Measurements from ENCODE around the gene LIN9. TPM values are rescaled to one million over a fixed set of nuclear protein-coding genes. Genes with fewer than 3 reads are reported as not detected.

The LIN9 gene
- total and polyA plus RNA-seq, 2 of the 13 experiments (the other 11 are each of a cell fraction or from before 2014, with no cell fraction given), result 3.0 to 10.0 TPM

DNA sequence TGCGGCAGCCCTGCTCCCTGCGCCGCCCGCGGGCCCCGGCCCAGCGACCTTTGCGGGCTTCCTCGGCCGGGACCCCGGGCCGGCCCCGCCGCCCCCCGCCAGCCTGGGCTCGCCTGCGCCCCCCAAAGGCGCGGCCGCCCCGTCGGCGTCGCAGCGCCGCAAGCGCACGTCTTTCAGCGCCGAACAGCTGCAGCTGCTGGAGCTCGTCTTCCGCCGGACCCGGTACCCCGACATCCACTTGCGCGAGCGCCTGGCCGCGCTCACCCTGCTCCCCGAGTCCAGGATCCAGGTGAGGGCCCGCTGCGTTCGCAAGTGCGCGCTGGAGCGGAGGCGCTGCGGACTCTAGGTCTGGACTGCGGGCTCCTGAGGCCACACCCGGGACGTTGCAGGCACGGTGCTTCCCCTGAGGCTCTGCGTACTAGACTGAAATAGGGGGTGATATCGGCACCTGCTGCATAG is 85.1 kb downstream of the LIN9 start (continued):
- no peak for TF ChIP-seq REL (CRISPR knock-in tag; conservative IDR thresholded peaks at IDR 0.05)
- TF ChIP-seq, protein P1, sequence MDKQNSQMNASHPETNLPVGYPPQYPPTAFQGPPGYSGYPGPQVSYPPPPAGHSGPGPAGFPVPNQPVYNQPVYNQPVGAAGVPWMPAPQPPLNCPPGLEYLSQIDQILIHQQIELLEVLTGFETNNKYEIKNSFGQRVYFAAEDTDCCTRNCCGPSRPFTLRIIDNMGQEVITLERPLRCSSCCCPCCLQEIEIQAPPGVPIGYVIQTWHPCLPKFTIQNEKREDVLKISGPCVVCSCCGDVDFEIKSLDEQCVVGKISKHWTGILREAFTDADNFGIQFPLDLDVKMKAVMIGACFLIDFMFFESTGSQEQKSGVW (CRISPR knock-in tag; IDR thresholded peaks at IDR 0.05; ENCODE audit: borderline replicate concordance), result no peak
- TF ChIP-seq ZNF260 (CRISPR knock-in tag; IDR thresholded peaks at IDR 0.05; ENCODE audit: borderline replicate concordance, low read depth), result no peak
- TF ChIP-seq ELK4 (CRISPR knock-in tag; IDR thresholded peaks at IDR 0.05; ENCODE audit: borderline replicate concordance), result no peak
- TF ChIP-seq TBL1XR1 (IDR thresholded peaks at IDR 0.05; ENCODE audit: borderline replicate concordance, low read length, partially characterized antibody), result no peak
- TF ChIP-seq ZFP82 (CRISPR knock-in tag; IDR thresholded peaks at IDR 0.05; ENCODE audit: borderline replicate concordance), result 0 out of 2 replicates have a peak, but pooled peaks have one; percentile 14
- no peak for TF ChIP-seq HOXA3 (CRISPR knock-in tag; IDR thresholded peaks at IDR 0.05)
- no peak for TF ChIP-seq TAF15 (IDR thresholded peaks at IDR 0.05; ENCODE audit: low read depth, low read length, poor library complexity, severe bottlenecking)
- no peak for TF ChIP-seq JDP2 (CRISPR knock-in tag; IDR thresholded peaks at IDR 0.05; ENCODE audit: borderline replicate concordance)
- no peak for TF ChIP-seq TGIF2 (CRISPR knock-in tag; IDR thresholded peaks at IDR 0.05)
- TF ChIP-seq, protein P2, sequence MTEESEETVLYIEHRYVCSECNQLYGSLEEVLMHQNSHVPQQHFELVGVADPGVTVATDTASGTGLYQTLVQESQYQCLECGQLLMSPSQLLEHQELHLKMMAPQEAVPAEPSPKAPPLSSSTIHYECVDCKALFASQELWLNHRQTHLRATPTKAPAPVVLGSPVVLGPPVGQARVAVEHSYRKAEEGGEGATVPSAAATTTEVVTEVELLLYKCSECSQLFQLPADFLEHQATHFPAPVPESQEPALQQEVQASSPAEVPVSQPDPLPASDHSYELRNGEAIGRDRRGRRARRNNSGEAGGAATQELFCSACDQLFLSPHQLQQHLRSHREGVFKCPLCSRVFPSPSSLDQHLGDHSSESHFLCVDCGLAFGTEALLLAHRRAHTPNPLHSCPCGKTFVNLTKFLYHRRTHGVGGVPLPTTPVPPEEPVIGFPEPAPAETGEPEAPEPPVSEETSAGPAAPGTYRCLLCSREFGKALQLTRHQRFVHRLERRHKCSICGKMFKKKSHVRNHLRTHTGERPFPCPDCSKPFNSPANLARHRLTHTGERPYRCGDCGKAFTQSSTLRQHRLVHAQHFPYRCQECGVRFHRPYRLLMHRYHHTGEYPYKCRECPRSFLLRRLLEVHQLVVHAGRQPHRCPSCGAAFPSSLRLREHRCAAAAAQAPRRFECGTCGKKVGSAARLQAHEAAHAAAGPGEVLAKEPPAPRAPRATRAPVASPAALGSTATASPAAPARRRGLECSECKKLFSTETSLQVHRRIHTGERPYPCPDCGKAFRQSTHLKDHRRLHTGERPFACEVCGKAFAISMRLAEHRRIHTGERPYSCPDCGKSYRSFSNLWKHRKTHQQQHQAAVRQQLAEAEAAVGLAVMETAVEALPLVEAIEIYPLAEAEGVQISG (CRISPR knock-in tag; IDR thresholded peaks at IDR 0.05), result no peak
- no peak for TF ChIP-seq EP300 (IDR thresholded peaks at IDR 0.05; ENCODE audit: low read depth in 2 of 2, low read length in 2 of 2)
- TF ChIP-seq EP300 (CRISPR knock-in tag; IDR thresholded peaks at IDR 0.05; ENCODE audit: borderline replicate concordance), result no peak
- no peak for TF ChIP-seq KLF16 (CRISPR knock-in tag; IDR thresholded peaks at IDR 0.05)
- TF ChIP-seq, protein P3, sequence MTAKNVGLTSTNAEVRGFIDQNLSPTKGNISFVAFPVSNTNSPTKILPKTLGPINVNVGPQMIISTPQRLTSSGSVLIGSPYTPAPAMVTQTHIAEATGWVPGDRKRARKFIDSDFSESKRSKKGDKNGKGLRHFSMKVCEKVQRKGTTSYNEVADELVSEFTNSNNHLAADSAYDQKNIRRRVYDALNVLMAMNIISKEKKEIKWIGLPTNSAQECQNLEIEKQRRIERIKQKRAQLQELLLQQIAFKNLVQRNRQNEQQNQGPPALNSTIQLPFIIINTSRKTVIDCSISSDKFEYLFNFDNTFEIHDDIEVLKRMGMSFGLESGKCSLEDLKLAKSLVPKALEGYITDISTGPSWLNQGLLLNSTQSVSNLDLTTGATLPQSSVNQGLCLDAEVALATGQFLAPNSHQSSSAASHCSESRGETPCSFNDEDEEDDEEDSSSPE (CRISPR knock-in tag; IDR thresholded peaks at IDR 0.05), result no peak
- no peak for TF ChIP-seq TMF1 (CRISPR knock-in tag; IDR thresholded peaks at IDR 0.05; ENCODE audit: low read depth)
- no peak for TF ChIP-seq ZMYM3 (CRISPR knock-in tag; IDR thresholded peaks at IDR 0.05)
- TF ChIP-seq POLR2AphosphoS5 (IDR thresholded peaks at IDR 0.05; ENCODE audit: low read depth, low read length), result no peak
- TF ChIP-seq TRIM24 (CRISPR knock-in tag; IDR thresholded peaks at IDR 0.05), result no peak
- no peak for TF ChIP-seq ZNF737 (CRISPR knock-in tag; IDR thresholded peaks at IDR 0.05; ENCODE audit: borderline replicate concordance)
- no peak for TF ChIP-seq ZNF766 (CRISPR knock-in tag; IDR thresholded peaks at IDR 0.05; ENCODE audit: borderline replicate concordance)
- peak; percentile 8; the same call in 1 of the 2 replicates for TF ChIP-seq TAF1 (CRISPR knock-in tag; IDR thresholded peaks at IDR 0.05)
- no peak for TF ChIP-seq SMAD3 (CRISPR knock-in tag; IDR thresholded peaks at IDR 0.05)
- TF ChIP-seq ZNF446 (CRISPR knock-in tag; IDR thresholded peaks at IDR 0.05), result 0 out of 2 replicates have a peak, but pooled peaks have one; percentile 22
- TF ChIP-seq ZNF75D (CRISPR knock-in tag; IDR thresholded peaks at IDR 0.05; ENCODE audit: borderline replicate concordance), result no peak
- no peak for TF ChIP-seq ZSCAN9 (CRISPR knock-in tag; IDR thresholded peaks at IDR 0.05; ENCODE audit: borderline replicate concordance)
- TF ChIP-seq ZNF891 (CRISPR knock-in tag; IDR thresholded peaks at IDR 0.05), result no peak
